GM23338 (cell line): ENCODE results near the gene NEIL1. TPM values are rescaled to one million over a fixed set of nuclear protein-coding genes. Genes with fewer than 3 reads are reported as not detected.
"Not testable (repeated sequence)": the region's sequence is repeated elsewhere in the genome, so short reads cannot be mapped to it uniquely, and the experiment has no call there.

Experiments
- ATAC-seq: fragments of 200-7000 bp; cut with Tn5 transposase; 3 replicates; pipeline ENCODE4 v1.9.1; 2020
- DNase-seq: peaks from one replicate; pipeline ENCODE4 v3.0.0-alpha.2; 2015; ENCODE audit warnings: low spot score
- H2AFZ ChIP-seq: fragments of 200-600 bp; sonication (generic); 2 replicates; pipeline ENCODE4 v1.8.0; 2016; ENCODE audit warnings: antibody characterized with exemption, mild to moderate bottlenecking, moderate library complexity
- H3F3A ChIP-seq: fragments of 200-600 bp; sonication (generic); replicated peaks from 2 replicates; pipeline ENCODE4 v1.8.0; 2017; ENCODE audit warnings: antibody characterized with exemption, mixed run types, low read depth
- H3K27ac ChIP-seq: fragments of 200-600 bp; sonication (generic); 2 replicates; pipeline ENCODE4 v1.6.1; 2016; ENCODE audit warnings: low read depth
- H3K27me3 ChIP-seq: fragments of 200-600 bp; sonication (generic); 2 replicates; pipeline ENCODE4 v1.8.0; 2016; ENCODE audit warnings: mild to moderate bottlenecking, mixed run types, moderate library complexity; ENCODE audit not compliant: insufficient read depth
- H3K36me3 ChIP-seq: fragments of 200-600 bp; sonication (generic); 2 replicates; pipeline ENCODE4 v1.8.0; 2016; ENCODE audit warnings: mild to moderate bottlenecking; ENCODE audit not compliant: insufficient read depth
- H3K4me1 ChIP-seq: fragments of 200-600 bp; sonication (generic); 2 replicates; pipeline ENCODE4 v1.8.0; 2016; ENCODE audit warnings: mild to moderate bottlenecking, moderate library complexity; ENCODE audit not compliant: insufficient read depth
- H3K4me2 ChIP-seq: fragments of 200-600 bp; sonication (generic); 2 replicates; pipeline ENCODE4 v1.7.1; 2017; ENCODE audit warnings: mixed run types
- H3K4me3 ChIP-seq: fragments of 200-600 bp; sonication (generic); 2 replicates; pipeline ENCODE4 v1.6.1; 2016; ENCODE audit warnings: mixed run types
- H3K79me2 ChIP-seq: fragments of 200-600 bp; sonication (generic); replicated peaks from 2 replicates; pipeline ENCODE4 v1.8.0; 2017; ENCODE audit warnings: mild to moderate bottlenecking; ENCODE audit not compliant: insufficient read depth
- H3K9me2 ChIP-seq: fragments of 200-600 bp; sonication (generic); 2 replicates; pipeline ENCODE4 v1.8.0; 2017; ENCODE audit not compliant: insufficient read depth
- H4K20me1 ChIP-seq: fragments of 200-600 bp; sonication (generic); replicated peaks from 2 replicates; pipeline ENCODE4 v1.8.0; 2017; ENCODE audit warnings: mild to moderate bottlenecking; ENCODE audit not compliant: insufficient read depth
- H3K27ac Mint-ChIP-seq: 2 replicates; pipeline ENCODE4 v1.8.0; 2020; ENCODE audit warnings: inconsistent platforms, mild to moderate bottlenecking, moderate library complexity, mixed read lengths
- H3K27me3 Mint-ChIP-seq: 3 replicates; pipeline ENCODE4 v1.8.0; 2022; ENCODE audit warnings: low read depth, mild to moderate bottlenecking, moderate library complexity, mixed read lengths, inconsistent platforms; ENCODE audit not compliant: insufficient read depth, poor library complexity
- H3K36me3 Mint-ChIP-seq: 3 replicates; pipeline ENCODE4 v1.8.0; 2021; ENCODE audit warnings: low read depth, mild to moderate bottlenecking, inconsistent platforms, moderate library complexity, mixed read lengths
- H3K4me1 Mint-ChIP-seq: 3 replicates; pipeline ENCODE4 v1.8.0; 2020; ENCODE audit warnings: mild to moderate bottlenecking, inconsistent platforms, mixed read lengths
- H3K4me3 Mint-ChIP-seq: 3 replicates; pipeline ENCODE4 v1.8.0; 2021; ENCODE audit warnings: moderate library complexity, mild to moderate bottlenecking, inconsistent platforms, mixed read lengths
- H3K9me3 Mint-ChIP-seq: 3 replicates; pipeline ENCODE4 v1.8.0; 2020; ENCODE audit warnings: moderate library complexity, mild to moderate bottlenecking, inconsistent platforms, mixed read lengths
- CREB1 ChIP-seq: fragments of 250-450 bp; sonication (Bioruptor Pico); IDR thresholded peaks from 2 replicates; pipeline ENCODE4 v1.5.0; 2020; ENCODE audit warnings: low read depth, mild to moderate bottlenecking, moderate library complexity
- CTCF ChIP-seq, 2 experiments: fragments of 200-600 bp in 1 of 2; sonication (generic) in 1 of 2; conservative IDR thresholded peaks; 2 replicates each; pipeline versions ENCODE4 v1.5.1 to v1.6.1; 2016 to 2017; ENCODE audit warnings: antibody characterized with exemption in 2 of 2, low read depth in 2 of 2, mild to moderate bottlenecking in 2 of 2, moderate library complexity in 1 of 2
- ETS1 ChIP-seq: IDR thresholded peaks from 2 replicates; pipeline ENCODE4 v1.6.1; 2016; ENCODE audit warnings: antibody characterized with exemption
- EZH2 ChIP-seq: fragments of 200-600 bp; sonication (generic); IDR thresholded peaks from one replicate; pipeline ENCODE4 v1.8.0; 2017; ENCODE audit warnings: antibody characterized with exemption, mild to moderate bottlenecking, low read depth; ENCODE audit not compliant: unreplicated experiment
- EZH2phosphoT487 ChIP-seq: fragments of 200-600 bp; sonication (generic); IDR thresholded peaks from one replicate; pipeline ENCODE4 v1.8.1; 2018; ENCODE audit warnings: antibody characterized with exemption; ENCODE audit not compliant: unreplicated experiment
- JUNB ChIP-seq: IDR thresholded peaks from one replicate; pipeline ENCODE4 v1.6.1; 2016; ENCODE audit warnings: antibody characterized with exemption; ENCODE audit not compliant: unreplicated experiment
- NANOG ChIP-seq: IDR thresholded peaks from 2 replicates; pipeline ENCODE4 v1.6.1; 2016; ENCODE audit warnings: antibody characterized with exemption, borderline replicate concordance
- POLR2AphosphoS5 ChIP-seq: IDR thresholded peaks from 2 replicates; pipeline ENCODE4 v1.6.1; 2016; ENCODE audit warnings: antibody characterized with exemption, low read depth
- REST ChIP-seq: IDR thresholded peaks from one replicate; pipeline ENCODE4 v1.6.1; 2018; ENCODE audit warnings: antibody characterized with exemption; ENCODE audit not compliant: unreplicated experiment
- STAT1 ChIP-seq: IDR thresholded peaks from one replicate; pipeline ENCODE4 v1.6.1; 2016; ENCODE audit warnings: antibody characterized with exemption; ENCODE audit not compliant: unreplicated experiment
- ZNF114 ChIP-seq: fragments of 250-450 bp; sonication (Bioruptor Pico); IDR thresholded peaks from 2 replicates; pipeline ENCODE4 v1.5.0; 2020; ENCODE audit warnings: mild to moderate bottlenecking, moderate library complexity
- ZNF331 ChIP-seq: fragments of 250-450 bp; sonication (Bioruptor Pico); IDR thresholded peaks from 2 replicates; pipeline ENCODE4 v1.5.0; 2020; ENCODE audit warnings: low read depth, mild to moderate bottlenecking, moderate library complexity
- polyA plus RNA-seq: library from polyadenylated mRNA; unstranded; fragments of >200 nt; fragmentation: Nextera tagmentation; extraction: Ambion mirVana; gene quantifications from 2 replicates; pipeline ENCODE4 v1.2.1, GENCODE V29; 2016
- total RNA-seq: library from RNA; depleted of rRNA; stranded (reverse); fragments of >200 nt; shearing (Covaris generic); gene quantifications from 2 replicates; pipeline ENCODE4 v1.2.3, GENCODE V29; 2014

The NEIL1 gene
- total and polyA plus RNA-seq, 2 experiments from 2014 or later = 6.2 to 17.0 TPM

- not testable (repeated sequence) for H3K36me3 Mint-ChIP-seq, H3K27ac ChIP-seq, H3K4me2 ChIP-seq, ATAC-seq, H3K9me3 Mint-ChIP-seq, H3K4me1 Mint-ChIP-seq, H4K20me1 ChIP-seq, H3K4me3 ChIP-seq, H3K4me3 Mint-ChIP-seq, H3K79me2 ChIP-seq, H3K27me3 ChIP-seq, H2AFZ ChIP-seq, H3F3A ChIP-seq, H3K9me2 ChIP-seq, H3K4me1 ChIP-seq, H3K27ac Mint-ChIP-seq, H3K27me3 Mint-ChIP-seq, DNase-seq, H3K36me3 ChIP-seq
Observed at GRCh38 chr15:75302753-75303152, 44.1 kb upstream of the NEIL1 start.

- no peaks in the 10 kb centered on the region for H3K27me3 Mint-ChIP-seq
- H4K20me1 ChIP-seq = no peaks in the 10 kb centered on the region
Observed at GRCh38 chr15:75306188-75306587, 40.7 kb upstream of the NEIL1 start.

More at GRCh38 chr15:75306188-75306587, 40.7 kb upstream of the NEIL1 start:
- no peak overlapping the region for H3K4me3 ChIP-seq
- TF ChIP-seq CTCF (conservative IDR thresholded peaks at IDR 0.05; ENCODE audit: low read depth in 2 of 2) (no peak), JUNB (no peak), POLR2AphosphoS5 (no peak), REST (no peak), EZH2phosphoT487 (no peak), STAT1 (no peak), ZNF114 (CRISPR knock-in tag) (no peak), NANOG (no peak), ETS1 (no peak), ZNF331 (CRISPR knock-in tag) (no peak), EZH2 (no peak), CREB1 (CRISPR knock-in tag) (no peak)
- H3K9me2 ChIP-seq = no peaks in the 10 kb centered on the region
- no peaks in the 10 kb centered on the region for H3K27me3 ChIP-seq
- DNase-seq (no peak), ATAC-seq (no peak)
- no peak overlapping the region for H3K4me2 ChIP-seq
- H3K36me3 ChIP-seq = no peaks in the 10 kb centered on the region
- Mint-ChIP-seq H3K4me1 (no peaks in the 10 kb centered on the region), H3K27ac (no peak overlapping the region), H3K4me3 (no peak overlapping the region), H3K36me3 (no peaks in the 10 kb centered on the region), H3K9me3 (no peaks in the 10 kb centered on the region)
- no peaks in the 10 kb centered on the region for H3F3A ChIP-seq
- H3K4me1 ChIP-seq = no peaks in the 10 kb centered on the region
- H3K27ac ChIP-seq = no peak overlapping the region
- no peak overlapping the region for H2AFZ ChIP-seq
- H3K79me2 ChIP-seq = no peaks in the 10 kb centered on the region
